ENCODE measurements around the gene IFNL1. TPM values are rescaled to one million over a fixed set of nuclear protein-coding genes. Genes with fewer than 3 reads are reported as not detected.

Gene IFNL1
- total and polyA plus RNA-seq, 9 of the 15 experiments (the other 6 are each of a cell fraction or from before 2014, with no cell fraction given) = not detected

- H3K9ac ChIP-seq (ENCODE audit: insufficient read depth in 1 of 2, low read depth in 2 of 2, low read length in 2 of 2) = no peak overlapping the region
- no peak for FAIRE-seq
- DNase-seq (ENCODE audit: extremely low read depth in 1 of 4, low spot score in 3 of 4) = no peak
- H3K79me2 ChIP-seq (ENCODE audit: control insufficient read depth, insufficient read depth, low read length) = no peaks in the 10 kb centered on the region
- no peaks in the 10 kb centered on the region for H3K9me1 ChIP-seq (ENCODE audit: control insufficient read depth, insufficient read depth, low read length)
- in situ Hi-C loops (cut with MboI) (no loop called here), intact Hi-C loops (cut with micrococcal nuclease) (no loop called here)
- peaks cover 12 to 16% of the 10 kb centered on the region in 2 experiments; a peak in 2 of 5 replicates for H3K27me3 ChIP-seq (ENCODE audit: control insufficient read depth in 2 of 2, insufficient read depth in 2 of 2, low read length in 2 of 2)
- H3K27ac ChIP-seq (ENCODE audit: extremely low read depth, low read depth, low read length) = no peak overlapping the region
- BruUV-seq (replicated peaks) = no TSS peak
- no peak for ATAC-seq
- H3K36me3 ChIP-seq (ENCODE audit: control insufficient read depth, insufficient read depth, low read length) = no peaks in the 10 kb centered on the region
- H2AFZ ChIP-seq (ENCODE audit: low read depth, low read length) = no peak overlapping the region
- WGBS (ENCODE audit: insufficient coverage, low coverage, missing lambda C conversion rate) = 12% methylated on average over 5 of the region's 5 CpGs
- ChIA-PET POLR2A (no interaction called here), CTCF (ENCODE audit: low intra/inter-chr PET ratio) (no interaction called here)
- H3K4me2 ChIP-seq (ENCODE audit: insufficient read depth, low read length) = no peak overlapping the region
- 0 out of 2 replicates have a peak, but pooled peaks cover 4% of the 10 kb centered on the region for H4K20me1 ChIP-seq (replicated peaks; ENCODE audit: control insufficient read depth, insufficient read depth, low read length)
- H3K9me3 ChIP-seq (replicated peaks; ENCODE audit: control insufficient read depth, insufficient read depth, low read depth, low read length) = no peaks in the 10 kb centered on the region
- H3K4me3 ChIP-seq = no peak overlapping the region
- H3K4me1 ChIP-seq (replicated peaks in 1 of 2; ENCODE audit: control insufficient read depth in 2 of 2, insufficient read depth in 2 of 2, low read length in 2 of 2) = no peaks in the 10 kb centered on the region; a peak in 1 of 5 replicates
- TF ChIP-seq DNMT1 (IDR thresholded peaks at IDR 0.05) = no peak
- TF ChIP-seq TEAD1 (CRISPR knock-in tag; IDR thresholded peaks at IDR 0.05) = no peak
- TF ChIP-seq POLR2B (IDR thresholded peaks at IDR 0.05; ENCODE audit: low read depth, partially characterized antibody) = no peak
- no peak for TF ChIP-seq ZNF639 (CRISPR knock-in tag; conservative IDR thresholded peaks at IDR 0.05 in 1 of 2, IDR thresholded peaks at IDR 0.05 in 1 of 2)
- no peak for TF ChIP-seq ZNF431 (CRISPR knock-in tag; IDR thresholded peaks at IDR 0.05)
- TF ChIP-seq NFATC3 (IDR thresholded peaks at IDR 0.05) = no peak
- no peak for TF ChIP-seq DDX20 (tag; IDR thresholded peaks at IDR 0.05; ENCODE audit: low read depth)
- no peak for TF ChIP-seq FOXK2 (conservative IDR thresholded peaks at IDR 0.05 in 1 of 2, IDR thresholded peaks at IDR 0.05 in 1 of 2; ENCODE audit: low read depth in 2 of 2)
- no peak for TF ChIP-seq GTF2E2 (tag; IDR thresholded peaks at IDR 0.05)
- no peak for TF ChIP-seq HNRNPLL (IDR thresholded peaks at IDR 0.05; ENCODE audit: low read depth, low read length, poor library complexity, severe bottlenecking)
- TF ChIP-seq ZNF133 (CRISPR knock-in tag; IDR thresholded peaks at IDR 0.05) = no peak
- TF ChIP-seq ZNF212 (CRISPR knock-in tag; IDR thresholded peaks at IDR 0.05) = no peak
- no peak for TF ChIP-seq ETS2 (tag; IDR thresholded peaks at IDR 0.05; ENCODE audit: borderline replicate concordance, poor library complexity, severe bottlenecking)
- no peak for TF ChIP-seq MTA1 (IDR thresholded peaks at IDR 0.05; ENCODE audit: borderline replicate concordance)
- no peak for TF ChIP-seq UBTF (IDR thresholded peaks at IDR 0.05; ENCODE audit: borderline replicate concordance in 1 of 2, low read depth in 2 of 2, low read length in 2 of 2)
- no peak for TF ChIP-seq ELF1 (tag; IDR thresholded peaks at IDR 0.05)
Measured at GRCh38 chr19:39275578-39275977, 20.6 kb upstream of the IFNL1 start.
